Skeletal muscle tissue (tissue), 4 donors: ENCODE results near the gene ADAMTS18. TPM values are rescaled to one million over a fixed set of nuclear protein-coding genes. Genes with fewer than 3 reads are reported as not detected.

Experiments used
- H3K27ac ChIP-seq: one replicate; pipeline ENCODE4 v1.7.0; 2013; ENCODE audit warnings: mild to moderate bottlenecking, low read depth, low read length, inconsistent platforms
- H3K27me3 ChIP-seq, 3 donors: one replicate each; pipeline ENCODE4 v1.7.0; 2013; ENCODE audit warnings: low read length in 3 of 3; ENCODE audit not compliant: control insufficient read depth in 3 of 3, insufficient read depth in 3 of 3
- H3K36me3 ChIP-seq, 3 donors: one replicate each; pipeline ENCODE4 v1.7.0; 2013; ENCODE audit warnings: low read length in 3 of 3; ENCODE audit not compliant: control insufficient read depth in 3 of 3, insufficient read depth in 3 of 3
- H3K4me1 ChIP-seq, 3 donors: one replicate each; pipeline ENCODE4 v1.7.0; 2013; ENCODE audit warnings: low read length in 3 of 3, mild to moderate bottlenecking in 3 of 3; ENCODE audit not compliant: control insufficient read depth in 3 of 3, insufficient read depth in 3 of 3
- H3K4me3 ChIP-seq, 3 donors: one replicate each; pipeline ENCODE4 v1.7.0; 2013; ENCODE audit warnings: low read length in 3 of 3
- H3K9ac ChIP-seq, 3 donors: one replicate each; pipeline ENCODE4 v1.7.0; 2013; ENCODE audit warnings: low read length in 3 of 3, mild to moderate bottlenecking in 3 of 3, moderate library complexity in 2 of 3, low read depth in 1 of 3
- H3K9me3 ChIP-seq, 3 donors: one replicate each; pipeline ENCODE4 v1.7.0; 2013; ENCODE audit warnings: low read length in 3 of 3; ENCODE audit not compliant: control insufficient read depth in 3 of 3
- total RNA-seq: library from RNA; depleted of rRNA; stranded (reverse); fragments of >200 nt; gene quantifications from one replicate; pipeline ENCODE4 v1.2.3, GENCODE V29; 2014
- donor health status: Osteomylitis.

Gene ADAMTS18
- total RNA-seq, 1 donor from 2014 or later, result 5.2 TPM

DNA sequence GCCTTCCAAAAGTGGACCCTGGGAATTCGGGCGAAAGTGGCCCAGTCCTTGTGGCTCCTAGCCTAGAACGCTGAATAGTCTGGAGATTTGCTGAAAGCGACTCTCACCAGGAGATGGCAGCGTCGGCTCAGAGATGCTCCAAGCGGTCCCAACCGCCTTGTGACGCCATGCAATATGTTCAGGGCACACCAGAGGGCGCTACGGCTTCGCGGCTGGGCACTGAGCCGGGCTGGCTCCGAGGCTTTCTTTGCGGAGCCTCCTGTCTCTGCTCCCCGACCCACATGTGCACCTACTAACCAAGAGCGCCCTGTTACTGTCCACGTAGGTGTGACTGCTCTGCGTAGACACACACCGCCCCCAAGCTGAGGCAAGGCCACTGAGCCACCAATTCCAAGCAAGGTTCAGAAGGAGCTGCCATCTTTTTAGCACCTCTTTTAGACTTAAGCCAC, 198.7 kb downstream of the ADAMTS18 start:
- Histone ChIP-seq H3K9me3 (no peaks in the 10 kb centered on the region), H3K4me1 (peaks cover 2 to 7% (median 2%) of the 10 kb centered on the region in 3 donors), H3K36me3 (no peaks in the 10 kb centered on the region), H3K27me3 (peaks cover 4 to 8% (median 7%) of the 10 kb centered on the region in 3 donors), H3K27ac (no peak overlapping the region), H3K9ac (no peak overlapping the region), H3K4me3 (peak overlapping the region in 2 of 3 donors; percentile 42 to 67)

DNA sequence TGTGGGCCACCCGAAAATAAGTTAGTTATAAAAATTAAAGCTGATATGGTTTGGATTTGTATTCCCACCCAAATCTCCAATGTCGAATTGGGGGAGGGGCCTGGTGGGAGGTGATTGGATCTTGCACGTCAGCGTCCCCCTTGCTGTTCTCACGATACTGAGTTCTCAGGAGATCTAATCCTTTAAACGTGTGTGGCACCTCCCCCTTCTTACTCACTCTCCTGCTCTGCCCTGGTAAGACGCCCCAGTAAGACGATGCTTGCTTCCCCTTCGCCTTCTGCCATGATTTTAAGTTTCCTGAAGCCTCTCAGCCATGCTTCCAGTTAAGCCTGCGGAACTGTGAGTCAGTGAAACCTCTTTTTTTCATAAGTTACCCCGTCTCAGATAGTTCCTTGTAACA, 200.2 kb downstream of the ADAMTS18 start:
- H3K9me3 ChIP-seq, result no peaks in the 10 kb centered on the region
- H3K9ac ChIP-seq, result no peak overlapping the region
- no peak overlapping the region for H3K27ac ChIP-seq
- peaks cover 4 to 8% (median 7%) of the 10 kb centered on the region in 3 donors for H3K27me3 ChIP-seq
- no peaks in the 10 kb centered on the region for H3K36me3 ChIP-seq
- H3K4me3 ChIP-seq, result no peak overlapping the region
- peaks cover 2 to 7% (median 2%) of the 10 kb centered on the region in 3 donors for H3K4me1 ChIP-seq

DNA sequence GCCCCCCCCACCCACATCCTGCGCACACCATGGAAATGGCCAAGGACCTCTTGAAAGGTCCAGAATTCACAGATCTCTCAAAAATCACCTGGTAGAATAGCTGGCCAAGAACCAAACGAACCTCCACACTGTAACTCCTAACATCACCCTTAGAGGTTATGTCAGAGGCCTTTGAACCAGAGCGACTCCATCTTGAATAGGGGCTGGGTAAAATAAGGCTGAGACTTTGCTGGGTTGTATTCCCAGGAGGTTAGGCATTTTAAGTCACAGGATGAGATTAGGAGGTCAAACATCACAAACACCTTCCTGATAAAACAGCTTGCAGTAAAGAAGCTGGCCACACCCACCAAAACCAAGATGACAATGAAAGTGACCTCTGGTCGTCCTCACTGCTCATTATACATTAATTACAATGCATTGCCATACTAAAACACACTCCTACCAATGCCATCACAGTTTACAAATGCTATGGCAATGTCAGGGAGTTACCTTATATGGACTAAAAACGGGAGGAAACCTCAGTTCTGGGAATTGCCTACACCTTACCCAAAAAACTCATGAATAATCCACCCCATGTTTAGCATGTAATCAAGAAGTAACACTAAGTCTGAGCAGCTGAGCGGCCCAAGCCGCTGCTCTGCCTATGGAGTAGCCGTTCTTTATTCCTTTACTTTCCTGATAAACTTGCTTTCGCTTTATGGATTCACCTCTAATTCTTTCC, 200.9 kb downstream of the ADAMTS18 start:
- Histone ChIP-seq H3K9me3 (no peaks in the 10 kb centered on the region), H3K27ac (no peak overlapping the region), H3K9ac (no peak overlapping the region), H3K27me3 (peaks cover 4 to 8% (median 7%) of the 10 kb centered on the region in 3 donors), H3K4me3 (no peak overlapping the region), H3K4me1 (peaks cover 2 to 7% (median 2%) of the 10 kb centered on the region in 3 donors), H3K36me3 (no peaks in the 10 kb centered on the region)

Other genes with a start within 250 kb of the ADAMTS18 start
- 2.1 TPM for gene MON1B, start 243.8 kb downstream of the ADAMTS18 start, total RNA-seq
- 0.52 TPM for gene SYCE1L, start 235.6 kb downstream of the ADAMTS18 start, total RNA-seq